ENCODE results near the gene ABLIM3. TPM values are rescaled to one million over a fixed set of nuclear protein-coding genes. Genes with fewer than 3 reads are reported as not detected.

The ABLIM3 gene
- total and polyA plus RNA-seq, 9 of the 15 experiments (the other 6 are each of a cell fraction or from before 2014, with no cell fraction given) = 0.03 to 0.38 (median 0.11) TPM

GRCh38 chr5:149161026-149161687 lies 19.9 kb downstream of the ABLIM3 start (continued):
- TF ChIP-seq ZNF518B (CRISPR knock-in tag; IDR thresholded peaks at IDR 0.05) = no peak

- Histone ChIP-seq H3K4me3 (no peak overlapping the region), H3K9me3 (replicated peaks; ENCODE audit: control insufficient read depth, insufficient read depth, low read depth, low read length) (no peaks in the 10 kb centered on the region), H3K79me2 (ENCODE audit: control insufficient read depth, insufficient read depth, low read length) (no peaks in the 10 kb centered on the region), H3K36me3 (ENCODE audit: control insufficient read depth, insufficient read depth, low read length) (no peaks in the 10 kb centered on the region), H3K27ac (ENCODE audit: extremely low read depth, low read depth, low read length) (no peak overlapping the region), H3K9me1 (ENCODE audit: control insufficient read depth, insufficient read depth, low read length) (no peaks in the 10 kb centered on the region), H4K20me1 (replicated peaks; ENCODE audit: control insufficient read depth, insufficient read depth, low read length) (no peaks in the 10 kb centered on the region), H3K4me2 (ENCODE audit: insufficient read depth, low read length) (no peak overlapping the region), H3K4me1 (replicated peaks in 1 of 2; ENCODE audit: control insufficient read depth in 2 of 2, insufficient read depth in 2 of 2, low read length in 2 of 2) (no peaks in the 10 kb centered on the region), H3K9ac (ENCODE audit: insufficient read depth in 1 of 2, low read depth in 2 of 2, low read length in 2 of 2) (no peak overlapping the region), H3K27me3 (ENCODE audit: control insufficient read depth in 2 of 2, insufficient read depth in 2 of 2, low read length in 2 of 2) (peaks cover 0 to 5% of the 10 kb centered on the region in 2 experiments; a peak in 1 of 5 replicates), H2AFZ (ENCODE audit: low read depth, low read length) (no peak overlapping the region)
- no peak for TF ChIP-seq MEF2D (tag; conservative IDR thresholded peaks at IDR 0.05; ENCODE audit: low read depth)
- TF ChIP-seq ZNF41 (CRISPR knock-in tag; conservative IDR thresholded peaks at IDR 0.05) = no peak
- no peak for TF ChIP-seq CHCHD3 (CRISPR knock-in tag; IDR thresholded peaks at IDR 0.05)
- TF ChIP-seq CBX8 (IDR thresholded peaks at IDR 0.05; ENCODE audit: borderline replicate concordance, extremely low read depth, low read depth, low read length, poor library complexity, severe bottlenecking) = no peak
- TF ChIP-seq ZNF3 (CRISPR knock-in tag; IDR thresholded peaks at IDR 0.05) = no peak
- no peak for TF ChIP-seq HDGF (IDR thresholded peaks at IDR 0.05)
- TF ChIP-seq ZNF695 (CRISPR knock-in tag; IDR thresholded peaks at IDR 0.05) = no peak
- TF ChIP-seq NRF1 (conservative IDR thresholded peaks at IDR 0.05 in 1 of 2, IDR thresholded peaks at IDR 0.05 in 1 of 2) = no peak
- TF ChIP-seq ZNF197 (CRISPR knock-in tag; IDR thresholded peaks at IDR 0.05; ENCODE audit: low read depth) = no peak
- TF ChIP-seq TARDBP (IDR thresholded peaks at IDR 0.05) = no peak
- no peak for TF ChIP-seq MCM2 (IDR thresholded peaks at IDR 0.05; ENCODE audit: low read depth)
- no peak for TF ChIP-seq GABPB2 (CRISPR knock-in tag; conservative IDR thresholded peaks at IDR 0.05)
- no peak for TF ChIP-seq RBM25 (IDR thresholded peaks at IDR 0.05; ENCODE audit: low read depth, low read length, severe bottlenecking)
- no peak for TF ChIP-seq ZNF449 (CRISPR knock-in tag; IDR thresholded peaks at IDR 0.05)
- TF ChIP-seq POLR2H (tag; IDR thresholded peaks at IDR 0.05; ENCODE audit: low read depth) = no peak
- CTCF ChIA-PET (ENCODE audit: low intra/inter-chr PET ratio) = no interaction called here
- BruUV-seq (replicated peaks) = no TSS peak
- intact Hi-C loops (cut with micrococcal nuclease) = no loop called here
- FAIRE-seq = no peak
- ATAC-seq = no peak
- in situ Hi-C loops (cut with MboI) = no loop called here
- DNase-seq (ENCODE audit: extremely low read depth in 1 of 4, low spot score in 3 of 4) = no peak
- POLR2A ChIA-PET = no interaction called here
- WGBS (ENCODE audit: insufficient coverage, low coverage, missing lambda C conversion rate) = 19% methylated on average over 5 of the region's 5 CpGs
These were observed 20.6 kb downstream of the ABLIM3 start for GRCh38 chr5:149161850-149162249.

Data from K562 (cell line).